HEK293T (cell line): ENCODE results near the gene PANK4.

Experiments
- BHLHE40 ChIP-seq: fragments of 450-650 bp; IDR thresholded peaks from 2 replicates; pipeline ENCODE4 v1.6.1; 2016; ENCODE audit warnings: mild to moderate bottlenecking, moderate library complexity, borderline replicate concordance
- FOXA1 ChIP-seq: fragments of 450-650 bp; IDR thresholded peaks from 2 replicates; pipeline ENCODE4 v1.6.1; 2016; ENCODE audit warnings: mild to moderate bottlenecking

- TF ChIP-seq FOXA1 (no peak), BHLHE40 (no peak)
Observed at GRCh38 chr1:2574350-2574749, 48.0 kb upstream of the PANK4 start.
